Measurements from ENCODE around the gene ESRRA. TPM values are rescaled to one million over a fixed set of nuclear protein-coding genes. Genes with fewer than 3 reads are reported as not detected.
A peak's percentile ranks its signal among the peaks of the same experiment; 100 is the strongest.

ESRRA gene
- total and polyA plus RNA-seq, 9 of the 15 experiments (the other 6 are each of a cell fraction or from before 2014, with no cell fraction given) = 0.27 to 89.7 (median 23.7) TPM

DNA sequence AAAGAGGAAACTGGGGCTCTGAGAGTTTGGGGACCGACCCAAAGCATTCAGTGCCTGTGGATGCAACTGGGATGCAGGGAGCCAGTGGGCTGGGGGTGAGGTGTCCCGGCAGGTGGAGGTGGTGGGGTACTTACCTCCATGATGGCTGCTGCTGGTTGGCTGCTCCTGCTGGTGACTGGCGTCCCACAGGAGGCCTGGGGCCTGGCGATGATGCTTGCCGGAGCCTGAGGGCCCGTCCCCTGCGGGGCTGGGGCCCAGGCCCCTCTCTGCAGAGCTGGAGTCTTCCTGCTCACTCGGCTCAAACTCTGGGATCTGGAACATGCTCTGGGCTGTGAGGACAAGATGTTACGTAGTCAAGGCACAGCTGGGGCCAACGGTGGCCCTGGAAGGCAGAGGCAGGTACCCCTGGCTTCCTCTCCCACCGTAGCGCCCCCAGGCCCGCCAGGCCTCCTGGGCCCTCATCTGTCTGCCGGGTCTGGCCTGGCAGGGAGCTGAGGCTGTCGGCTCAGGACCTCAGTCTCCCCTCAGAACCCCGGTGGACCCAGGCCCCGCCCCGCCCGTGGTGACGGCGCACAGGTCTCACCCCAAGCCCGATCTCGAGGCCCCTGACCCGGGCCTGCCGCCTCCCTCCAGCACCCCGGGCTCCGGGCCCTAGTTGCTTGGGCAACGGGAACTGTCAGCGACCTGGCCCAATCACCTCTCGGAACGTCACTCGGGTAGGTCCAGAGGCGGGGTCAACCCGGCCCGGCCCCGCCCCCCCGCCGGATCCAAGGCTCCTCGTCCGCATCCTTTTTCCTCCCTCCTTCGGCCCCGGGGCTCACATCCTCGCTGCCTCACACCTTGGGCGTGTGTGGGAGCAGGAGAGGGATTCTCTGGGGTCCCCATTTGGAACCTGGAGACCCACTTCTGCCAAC lies 21.0 kb upstream of the ESRRA start, which contains the start of gene BAD (continued):
- TF ChIP-seq, protein P1, sequence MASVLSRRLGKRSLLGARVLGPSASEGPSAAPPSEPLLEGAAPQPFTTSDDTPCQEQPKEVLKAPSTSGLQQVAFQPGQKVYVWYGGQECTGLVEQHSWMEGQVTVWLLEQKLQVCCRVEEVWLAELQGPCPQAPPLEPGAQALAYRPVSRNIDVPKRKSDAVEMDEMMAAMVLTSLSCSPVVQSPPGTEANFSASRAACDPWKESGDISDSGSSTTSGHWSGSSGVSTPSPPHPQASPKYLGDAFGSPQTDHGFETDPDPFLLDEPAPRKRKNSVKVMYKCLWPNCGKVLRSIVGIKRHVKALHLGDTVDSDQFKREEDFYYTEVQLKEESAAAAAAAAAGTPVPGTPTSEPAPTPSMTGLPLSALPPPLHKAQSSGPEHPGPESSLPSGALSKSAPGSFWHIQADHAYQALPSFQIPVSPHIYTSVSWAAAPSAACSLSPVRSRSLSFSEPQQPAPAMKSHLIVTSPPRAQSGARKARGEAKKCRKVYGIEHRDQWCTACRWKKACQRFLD (CRISPR knock-in tag; IDR thresholded peaks at IDR 0.05) = no peak
- TF ChIP-seq ZFP36 (IDR thresholded peaks at IDR 0.05; ENCODE audit: low read depth, low read length, partially characterized antibody) (no peak), CREM (IDR thresholded peaks at IDR 0.05; ENCODE audit: low read depth) (peak; percentile 93), CREB1 (IDR thresholded peaks at IDR 0.05) (peak; percentile 78), CREB1 (CRISPR knock-in tag; IDR thresholded peaks at IDR 0.05) (peak; percentile 91), NFXL1 (CRISPR knock-in tag; IDR thresholded peaks at IDR 0.05) (no peak), NFIC (IDR thresholded peaks at IDR 0.05) (no peak), SUPT5H (IDR thresholded peaks at IDR 0.05) (peak; percentile 73; the same call in 1 of the 2 replicates), TBL1XR1 (IDR thresholded peaks at IDR 0.05; ENCODE audit: low read length in 2 of 2) (peak in 1 of 2 experiments; percentile 42; a peak in 1 of 4 replicates)
- TF ChIP-seq, protein P2, sequence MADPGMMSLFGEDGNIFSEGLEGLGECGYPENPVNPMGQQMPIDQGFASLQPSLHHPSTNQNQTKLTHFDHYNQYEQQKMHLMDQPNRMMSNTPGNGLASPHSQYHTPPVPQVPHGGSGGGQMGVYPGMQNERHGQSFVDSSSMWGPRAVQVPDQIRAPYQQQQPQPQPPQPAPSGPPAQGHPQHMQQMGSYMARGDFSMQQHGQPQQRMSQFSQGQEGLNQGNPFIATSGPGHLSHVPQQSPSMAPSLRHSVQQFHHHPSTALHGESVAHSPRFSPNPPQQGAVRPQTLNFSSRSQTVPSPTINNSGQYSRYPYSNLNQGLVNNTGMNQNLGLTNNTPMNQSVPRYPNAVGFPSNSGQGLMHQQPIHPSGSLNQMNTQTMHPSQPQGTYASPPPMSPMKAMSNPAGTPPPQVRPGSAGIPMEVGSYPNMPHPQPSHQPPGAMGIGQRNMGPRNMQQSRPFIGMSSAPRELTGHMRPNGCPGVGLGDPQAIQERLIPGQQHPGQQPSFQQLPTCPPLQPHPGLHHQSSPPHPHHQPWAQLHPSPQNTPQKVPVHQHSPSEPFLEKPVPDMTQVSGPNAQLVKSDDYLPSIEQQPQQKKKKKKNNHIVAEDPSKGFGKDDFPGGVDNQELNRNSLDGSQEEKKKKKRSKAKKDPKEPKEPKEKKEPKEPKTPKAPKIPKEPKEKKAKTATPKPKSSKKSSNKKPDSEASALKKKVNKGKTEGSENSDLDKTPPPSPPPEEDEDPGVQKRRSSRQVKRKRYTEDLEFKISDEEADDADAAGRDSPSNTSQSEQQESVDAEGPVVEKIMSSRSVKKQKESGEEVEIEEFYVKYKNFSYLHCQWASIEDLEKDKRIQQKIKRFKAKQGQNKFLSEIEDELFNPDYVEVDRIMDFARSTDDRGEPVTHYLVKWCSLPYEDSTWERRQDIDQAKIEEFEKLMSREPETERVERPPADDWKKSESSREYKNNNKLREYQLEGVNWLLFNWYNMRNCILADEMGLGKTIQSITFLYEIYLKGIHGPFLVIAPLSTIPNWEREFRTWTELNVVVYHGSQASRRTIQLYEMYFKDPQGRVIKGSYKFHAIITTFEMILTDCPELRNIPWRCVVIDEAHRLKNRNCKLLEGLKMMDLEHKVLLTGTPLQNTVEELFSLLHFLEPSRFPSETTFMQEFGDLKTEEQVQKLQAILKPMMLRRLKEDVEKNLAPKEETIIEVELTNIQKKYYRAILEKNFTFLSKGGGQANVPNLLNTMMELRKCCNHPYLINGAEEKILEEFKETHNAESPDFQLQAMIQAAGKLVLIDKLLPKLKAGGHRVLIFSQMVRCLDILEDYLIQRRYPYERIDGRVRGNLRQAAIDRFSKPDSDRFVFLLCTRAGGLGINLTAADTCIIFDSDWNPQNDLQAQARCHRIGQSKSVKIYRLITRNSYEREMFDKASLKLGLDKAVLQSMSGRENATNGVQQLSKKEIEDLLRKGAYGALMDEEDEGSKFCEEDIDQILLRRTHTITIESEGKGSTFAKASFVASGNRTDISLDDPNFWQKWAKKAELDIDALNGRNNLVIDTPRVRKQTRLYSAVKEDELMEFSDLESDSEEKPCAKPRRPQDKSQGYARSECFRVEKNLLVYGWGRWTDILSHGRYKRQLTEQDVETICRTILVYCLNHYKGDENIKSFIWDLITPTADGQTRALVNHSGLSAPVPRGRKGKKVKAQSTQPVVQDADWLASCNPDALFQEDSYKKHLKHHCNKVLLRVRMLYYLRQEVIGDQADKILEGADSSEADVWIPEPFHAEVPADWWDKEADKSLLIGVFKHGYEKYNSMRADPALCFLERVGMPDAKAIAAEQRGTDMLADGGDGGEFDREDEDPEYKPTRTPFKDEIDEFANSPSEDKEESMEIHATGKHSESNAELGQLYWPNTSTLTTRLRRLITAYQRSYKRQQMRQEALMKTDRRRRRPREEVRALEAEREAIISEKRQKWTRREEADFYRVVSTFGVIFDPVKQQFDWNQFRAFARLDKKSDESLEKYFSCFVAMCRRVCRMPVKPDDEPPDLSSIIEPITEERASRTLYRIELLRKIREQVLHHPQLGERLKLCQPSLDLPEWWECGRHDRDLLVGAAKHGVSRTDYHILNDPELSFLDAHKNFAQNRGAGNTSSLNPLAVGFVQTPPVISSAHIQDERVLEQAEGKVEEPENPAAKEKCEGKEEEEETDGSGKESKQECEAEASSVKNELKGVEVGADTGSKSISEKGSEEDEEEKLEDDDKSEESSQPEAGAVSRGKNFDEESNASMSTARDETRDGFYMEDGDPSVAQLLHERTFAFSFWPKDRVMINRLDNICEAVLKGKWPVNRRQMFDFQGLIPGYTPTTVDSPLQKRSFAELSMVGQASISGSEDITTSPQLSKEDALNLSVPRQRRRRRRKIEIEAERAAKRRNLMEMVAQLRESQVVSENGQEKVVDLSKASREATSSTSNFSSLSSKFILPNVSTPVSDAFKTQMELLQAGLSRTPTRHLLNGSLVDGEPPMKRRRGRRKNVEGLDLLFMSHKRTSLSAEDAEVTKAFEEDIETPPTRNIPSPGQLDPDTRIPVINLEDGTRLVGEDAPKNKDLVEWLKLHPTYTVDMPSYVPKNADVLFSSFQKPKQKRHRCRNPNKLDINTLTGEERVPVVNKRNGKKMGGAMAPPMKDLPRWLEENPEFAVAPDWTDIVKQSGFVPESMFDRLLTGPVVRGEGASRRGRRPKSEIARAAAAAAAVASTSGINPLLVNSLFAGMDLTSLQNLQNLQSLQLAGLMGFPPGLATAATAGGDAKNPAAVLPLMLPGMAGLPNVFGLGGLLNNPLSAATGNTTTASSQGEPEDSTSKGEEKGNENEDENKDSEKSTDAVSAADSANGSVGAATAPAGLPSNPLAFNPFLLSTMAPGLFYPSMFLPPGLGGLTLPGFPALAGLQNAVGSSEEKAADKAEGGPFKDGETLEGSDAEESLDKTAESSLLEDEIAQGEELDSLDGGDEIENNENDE (IDR thresholded peaks at IDR 0.05; ENCODE audit: low read depth, low read length) = no peak
- TF ChIP-seq, protein P3, sequence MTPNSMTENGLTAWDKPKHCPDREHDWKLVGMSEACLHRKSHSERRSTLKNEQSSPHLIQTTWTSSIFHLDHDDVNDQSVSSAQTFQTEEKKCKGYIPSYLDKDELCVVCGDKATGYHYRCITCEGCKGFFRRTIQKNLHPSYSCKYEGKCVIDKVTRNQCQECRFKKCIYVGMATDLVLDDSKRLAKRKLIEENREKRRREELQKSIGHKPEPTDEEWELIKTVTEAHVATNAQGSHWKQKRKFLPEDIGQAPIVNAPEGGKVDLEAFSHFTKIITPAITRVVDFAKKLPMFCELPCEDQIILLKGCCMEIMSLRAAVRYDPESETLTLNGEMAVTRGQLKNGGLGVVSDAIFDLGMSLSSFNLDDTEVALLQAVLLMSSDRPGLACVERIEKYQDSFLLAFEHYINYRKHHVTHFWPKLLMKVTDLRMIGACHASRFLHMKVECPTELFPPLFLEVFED (CRISPR knock-in tag; conservative IDR thresholded peaks at IDR 0.05) = no peak
